DOHH2 (cell line): ENCODE data around the gene HLCS.

Experiments used
- H3F3A ChIP-seq: fragments of 200-600 bp; sonication (generic), shearing (Covaris generic); 2 replicates; pipeline ENCODE4 v1.6.0; 2016; ENCODE audit warnings: antibody characterized with exemption, mild to moderate bottlenecking; ENCODE audit not compliant: control insufficient read depth, insufficient read depth
- H3K27ac ChIP-seq: fragments of 200-600 bp; sonication (generic); 2 replicates; pipeline ENCODE4 v1.5.1; 2014; ENCODE audit warnings: low read depth, mild to moderate bottlenecking, low read length, moderate library complexity
- H3K27me3 ChIP-seq: fragments of 200-600 bp; sonication (generic); 2 replicates; pipeline ENCODE4 v1.6.1; 2014; ENCODE audit warnings: mild to moderate bottlenecking, low read length, mixed read lengths; ENCODE audit not compliant: control insufficient read depth
- H3K36me3 ChIP-seq: fragments of 200-600 bp; sonication (generic); 2 replicates; pipeline ENCODE4 v1.6.1; 2014; ENCODE audit warnings: mild to moderate bottlenecking, low read length, moderate library complexity, mixed read lengths; ENCODE audit not compliant: control insufficient read depth
- H3K4me1 ChIP-seq: fragments of 200-600 bp; sonication (generic); 2 replicates; pipeline ENCODE4 v1.6.1; 2014; ENCODE audit warnings: mild to moderate bottlenecking, low read length, mixed read lengths; ENCODE audit not compliant: control insufficient read depth
- H3K4me2 ChIP-seq: fragments of 200-600 bp; sonication (generic); 2 replicates; pipeline ENCODE4 v1.6.0; 2014; ENCODE audit warnings: mild to moderate bottlenecking, low read length, moderate library complexity
- H3K4me3 ChIP-seq: fragments of 200-600 bp; sonication (generic); 2 replicates; pipeline ENCODE4 v1.5.1; 2014; ENCODE audit warnings: mild to moderate bottlenecking, low read length, mixed read lengths
- H3K79me2 ChIP-seq: fragments of 200-600 bp; sonication (generic); 2 replicates; pipeline ENCODE4 v1.6.1; 2014; ENCODE audit warnings: mild to moderate bottlenecking, low read length, mixed read lengths; ENCODE audit not compliant: control insufficient read depth
- H3K9me2 ChIP-seq: fragments of 200-600 bp; sonication (generic); replicated peaks from 2 replicates; pipeline ENCODE4 v1.6.1; 2014; ENCODE audit warnings: mild to moderate bottlenecking, low read length, mixed read lengths; ENCODE audit not compliant: control insufficient read depth
- H3K9me3 ChIP-seq: fragments of 200-600 bp; sonication (generic); 2 replicates; pipeline ENCODE4 v1.6.1; 2014; ENCODE audit warnings: antibody characterized with exemption, low read length, mixed read lengths; ENCODE audit not compliant: control insufficient read depth, insufficient read depth
- H4K20me1 ChIP-seq: fragments of 200-600 bp; sonication (generic); 2 replicates; pipeline ENCODE4 v1.6.0; 2014; ENCODE audit warnings: low read depth, mild to moderate bottlenecking, antibody characterized with exemption, low read length, moderate library complexity; ENCODE audit not compliant: control insufficient read depth, insufficient read depth
- CTCF ChIP-seq: fragments of 200-600 bp; sonication (generic); IDR thresholded peaks from one replicate; pipeline ENCODE4 v1.5.1; 2014; ENCODE audit warnings: antibody characterized with exemption, mild to moderate bottlenecking, low read depth, low read length; ENCODE audit not compliant: poor library complexity, severe bottlenecking
- EZH2phosphoT487 ChIP-seq: fragments of 200-600 bp; sonication (generic); IDR thresholded peaks from 2 replicates; pipeline ENCODE4 v1.6.1; 2017; ENCODE audit warnings: borderline replicate concordance, mild to moderate bottlenecking, antibody characterized with exemption, low read length, moderate library complexity, mixed read lengths

Gene HLCS

GRCh38 chr21:36980280-36981048, 14.0 kb upstream of the HLCS start:
- Histone ChIP-seq H3K4me3 (peak overlapping the region; percentile 48), H3K4me2 (peak overlapping the region; percentile 55), H3K9me3 (no peaks in the 10 kb centered on the region), H3K79me2 (no peaks in the 10 kb centered on the region), H3K4me1 (peaks cover 24% of the 10 kb centered on the region), H3K36me3 (no peaks in the 10 kb centered on the region), H3F3A (no peaks in the 10 kb centered on the region), H4K20me1 (no peaks in the 10 kb centered on the region), H3K9me2 (no peaks in the 10 kb centered on the region), H3K27ac (no peak overlapping the region), H3K27me3 (peaks cover 8% of the 10 kb centered on the region)
- TF ChIP-seq CTCF = no peak
- TF ChIP-seq EZH2phosphoT487 = no peak

- Histone ChIP-seq H3K27ac (no peak overlapping the region), H3K9me3 (no peaks in the 10 kb centered on the region), H3K79me2 (no peaks in the 10 kb centered on the region), H3K4me2 (peak overlapping the region; percentile 40), H3K36me3 (no peaks in the 10 kb centered on the region), H3K4me3 (no peak overlapping the region), H3F3A (no peaks in the 10 kb centered on the region), H4K20me1 (no peaks in the 10 kb centered on the region), H3K4me1 (peaks cover 24% of the 10 kb centered on the region), H3K27me3 (peaks cover 8% of the 10 kb centered on the region), H3K9me2 (no peaks in the 10 kb centered on the region)
- peak; percentile 90 for TF ChIP-seq CTCF
- TF ChIP-seq EZH2phosphoT487 = no peak
Measured at GRCh38 chr21:36976882-36977651, 10.6 kb upstream of the HLCS start.

DNA sequence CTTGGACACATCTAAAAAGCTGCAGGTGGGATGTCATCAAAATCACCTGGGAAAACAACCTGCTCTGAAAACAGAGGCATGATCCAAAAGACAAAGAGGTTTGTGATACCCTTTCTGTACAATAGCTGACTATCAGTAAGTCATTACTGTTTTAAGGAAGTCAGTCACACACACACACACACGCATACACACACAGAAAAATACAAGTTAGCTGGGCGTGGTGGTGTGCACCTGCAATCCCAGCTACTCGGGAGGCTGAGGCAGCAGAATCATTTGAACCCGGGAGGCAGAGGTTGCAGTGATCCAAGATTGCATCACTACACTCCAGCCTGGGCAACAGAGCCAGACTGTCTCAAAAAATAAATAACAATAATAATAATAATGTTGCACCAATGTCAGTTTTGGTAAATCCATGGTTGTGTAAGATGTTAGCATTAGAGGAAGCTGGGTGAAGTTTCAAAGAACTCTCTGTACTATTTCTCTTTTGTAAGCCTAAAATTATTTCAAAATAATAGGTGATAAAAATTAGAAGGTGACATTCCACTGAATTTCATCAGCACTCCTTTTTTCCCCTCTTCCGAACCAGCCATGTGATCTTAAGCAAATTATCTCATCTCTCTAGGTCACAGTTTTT, 9.9 kb upstream of the HLCS start:
- Histone ChIP-seq H3K9me2 (no peaks in the 10 kb centered on the region), H3K4me3 (no peak overlapping the region), H3K27me3 (peaks cover 8% of the 10 kb centered on the region), H3K79me2 (no peaks in the 10 kb centered on the region), H3K4me1 (peaks cover 24% of the 10 kb centered on the region), H3K36me3 (no peaks in the 10 kb centered on the region), H3K9me3 (no peaks in the 10 kb centered on the region), H3K4me2 (no peak overlapping the region), H3F3A (no peaks in the 10 kb centered on the region), H3K27ac (no peak overlapping the region), H4K20me1 (no peaks in the 10 kb centered on the region)
- TF ChIP-seq EZH2phosphoT487 (no peak), CTCF (no peak)
